ENCODE data around the gene MCU.
"Not testable (repeated sequence)": the region's sequence is repeated elsewhere in the genome, so short reads cannot be mapped to it uniquely, and the experiment has no call there.

The MCU gene

GRCh38 chr10:72851509-72851908 is 159.6 kb downstream of the MCU start:
- DNase-seq = no peak

- DNase-seq = no peak
These were observed 160.6 kb downstream of the MCU start for GRCh38 chr10:72852508-72852907.

- no peak for DNase-seq
These were observed 163.2 kb downstream of the MCU start for GRCh38 chr10:72855129-72855528.

- DNase-seq = no peak
These were observed 163.8 kb downstream of the MCU start for GRCh38 chr10:72855790-72856189.

- DNase-seq = no peak
These were observed 166.1 kb downstream of the MCU start for GRCh38 chr10:72858067-72858466.

- DNase-seq = no peak
These were observed 171.0 kb downstream of the MCU start for GRCh38 chr10:72862957-72863356.

- DNase-seq = no peak
These were observed 183.5 kb downstream of the MCU start for GRCh38 chr10:72875250-72876055.

GRCh38 chr10:72879245-72879644 is 187.3 kb downstream of the MCU start:
- no peak for DNase-seq

- no peak for DNase-seq
These were observed 189.3 kb downstream of the MCU start for GRCh38 chr10:72881291-72881690.

GRCh38 chr10:72883861-72884260 is 191.9 kb downstream of the MCU start:
- DNase-seq = no peak

GRCh38 chr10:72885953-72886352 is 194.0 kb downstream of the MCU start:
- DNase-seq = no peak

GRCh38 chr10:72886621-72887020 is 194.7 kb downstream of the MCU start:
- no peak for DNase-seq

GRCh38 chr10:72887043-72887442 is 195.1 kb downstream of the MCU start:
- no peak for DNase-seq

- DNase-seq = no peak
These were observed 196.3 kb downstream of the MCU start for GRCh38 chr10:72888151-72888638.

GRCh38 chr10:72889391-72889831 is 197.5 kb downstream of the MCU start:
- no peak for DNase-seq

GRCh38 chr10:72890086-72890485 is 198.1 kb downstream of the MCU start:
- no peak for DNase-seq

GRCh38 chr10:72893136-72893798 is 201.3 kb downstream of the MCU start, which contains the start of gene OIT3:
Gene OIT3, plus strand, starts transcription at chr10:72893739. Its CDS starts 60 bp downstream, at chr10:72893799.
- DNase-seq = no peak

- DNase-seq = no peak
These were observed 203.4 kb downstream of the MCU start for GRCh38 chr10:72895236-72895850.

- no peak for DNase-seq
These were observed 206.7 kb downstream of the MCU start for GRCh38 chr10:72898616-72899015.

- no peak for DNase-seq
These were observed 207.6 kb downstream of the MCU start for GRCh38 chr10:72899545-72899944.

GRCh38 chr10:72903941-72904446 is 212.1 kb downstream of the MCU start:
- DNase-seq = not testable (repeated sequence)

GRCh38 chr10:72904806-72905205 is 212.9 kb downstream of the MCU start:
- no peak for DNase-seq

GRCh38 chr10:72906446-72906845 is 214.5 kb downstream of the MCU start:
- no peak for DNase-seq
